HepG2 (cell line): ENCODE data around the gene C14orf119. TPM values are rescaled to one million over a fixed set of nuclear protein-coding genes. Genes with fewer than 3 reads are reported as not detected.
A peak's percentile ranks its signal among the peaks of the same experiment; 100 is the strongest.

Experiments
- ARNT2 ChIP-seq: sonication (generic); formaldehyde crosslinking; IDR thresholded peaks from 2 replicates; pipeline ENCODE4 v1.8.0; 2022; ENCODE audit warnings: mild to moderate bottlenecking, low read depth, missing genetic modification reagents, moderate library complexity
- CCAR2 ChIP-seq: fragments of 200-400 bp; formaldehyde crosslinking; optimal IDR thresholded peaks from 2 replicates; pipeline ENCODE3; 2018; ENCODE audit warnings: low read depth, mild to moderate bottlenecking, low read length, moderate library complexity
- CHD2 ChIP-seq: IDR thresholded peaks from 2 replicates; pipeline ENCODE4 v1.6.1; 2011; ENCODE audit warnings: low read depth, low read length, improper control_type of control experiment
- EEA1 ChIP-seq: sonication (generic); formaldehyde crosslinking; IDR thresholded peaks from 2 replicates; pipeline ENCODE4 v1.5.1; 2020; ENCODE audit warnings: mild to moderate bottlenecking, missing genetic modification reagents, borderline replicate concordance
- HNRNPK ChIP-seq: fragments of 200-400 bp; formaldehyde crosslinking; IDR thresholded peaks from 2 replicates; pipeline ENCODE4 v1.6.1; 2018; ENCODE audit warnings: low read length, low read depth, moderate library complexity, mild to moderate bottlenecking; ENCODE audit not compliant: poor library complexity, severe bottlenecking
- IRX3 ChIP-seq: sonication (generic); formaldehyde crosslinking; IDR thresholded peaks from 2 replicates; pipeline ENCODE4 v1.8.1; 2023; ENCODE audit warnings: mild to moderate bottlenecking, low read depth, missing genetic modification reagents, borderline replicate concordance
- KMT2A ChIP-seq: sonication (generic); formaldehyde crosslinking; IDR thresholded peaks from 2 replicates; pipeline ENCODE4 v1.4.0; 2020; ENCODE audit warnings: missing genetic modification reagents
- MIXL1 ChIP-seq: IDR thresholded peaks from 2 replicates; pipeline ENCODE4 v1.6.1; 2016
- NCOA2 ChIP-seq: sonication (generic); formaldehyde crosslinking; IDR thresholded peaks from 2 replicates; pipeline ENCODE4 v1.8.0; 2022; ENCODE audit warnings: inconsistent platforms
- POGZ ChIP-seq: sonication (generic); formaldehyde crosslinking; IDR thresholded peaks from 2 replicates; pipeline ENCODE4 v1.4.0; 2020; ENCODE audit warnings: mild to moderate bottlenecking, missing genetic modification reagents
- POLR2G ChIP-seq: fragments of 200-400 bp; formaldehyde crosslinking; IDR thresholded peaks from 2 replicates; pipeline ENCODE4 v1.6.1; 2018; ENCODE audit warnings: mild to moderate bottlenecking, low read depth, low read length, moderate library complexity
- PRMT3 ChIP-seq: sonication (generic); formaldehyde crosslinking; IDR thresholded peaks from 2 replicates; pipeline ENCODE4 v1.8.1; 2022; ENCODE audit warnings: low read depth, mild to moderate bottlenecking, moderate library complexity, missing genetic modification reagents, borderline replicate concordance
- RAD21 ChIP-seq: fragments of 450-650 bp; formaldehyde crosslinking; IDR thresholded peaks from 2 replicates; pipeline ENCODE4 v1.5.0; 2020; ENCODE audit warnings: mild to moderate bottlenecking
- REL ChIP-seq: sonication (generic); formaldehyde crosslinking; conservative IDR thresholded peaks from 2 replicates; pipeline ENCODE4 v1.8.0; 2022; ENCODE audit warnings: mild to moderate bottlenecking, missing genetic modification reagents, moderate library complexity
- SMAD9 ChIP-seq: sonication (generic); formaldehyde crosslinking; IDR thresholded peaks from 2 replicates; pipeline ENCODE4 v1.5.1; 2020; ENCODE audit warnings: mild to moderate bottlenecking, missing genetic modification reagents
- ZNF251 ChIP-seq: sonication (generic); formaldehyde crosslinking; IDR thresholded peaks from 2 replicates; pipeline ENCODE4 v1.9.0; 2021; ENCODE audit warnings: mild to moderate bottlenecking, missing genetic modification reagents
- ZNF263 ChIP-seq: sonication (generic); formaldehyde crosslinking; IDR thresholded peaks from 2 replicates; pipeline ENCODE4 v1.4.0; 2020; ENCODE audit warnings: missing genetic modification reagents
- ZNF33A ChIP-seq: sonication (generic); formaldehyde crosslinking; IDR thresholded peaks from 2 replicates; pipeline ENCODE4 v1.5.1; 2020; ENCODE audit warnings: missing genetic modification reagents, mild to moderate bottlenecking, moderate library complexity, borderline replicate concordance
- ZNF724P ChIP-seq: sonication (generic); formaldehyde crosslinking; IDR thresholded peaks from 2 replicates; pipeline ENCODE4 v1.8.0; 2022; ENCODE audit warnings: missing genetic modification reagents, borderline replicate concordance
- ZNF737 ChIP-seq: sonication (generic); formaldehyde crosslinking; IDR thresholded peaks from 2 replicates; pipeline ENCODE4 v1.5.0; 2020; ENCODE audit warnings: missing genetic modification reagents, mild to moderate bottlenecking, borderline replicate concordance
- ZNF749 ChIP-seq: sonication (generic); formaldehyde crosslinking; IDR thresholded peaks from 2 replicates; pipeline ENCODE4 v1.8.0; 2022; ENCODE audit warnings: mild to moderate bottlenecking, missing genetic modification reagents, moderate library complexity, borderline replicate concordance
- polyA plus RNA-seq, 8 experiments: library from polyadenylated mRNA; depleted of rRNA in 3 of 8; stranded (reverse) in 7 of 8; unstranded in 1 of 8; fragments of >200 nt; fragmentation: Illumina TruSeq in 4 of 8; extraction: Trizol in 4 of 8; gene quantifications; 2 replicates each; pipeline versions ENCODE4 v1.2.1 to v1.2.3, GENCODE V29; 2011 to 2016; ENCODE audit warnings: low read depth in 4 of 8, missing spikeins in 1 of 8, mixed read lengths in 1 of 8; ENCODE audit not compliant: insufficient read depth in 1 of 8
- total RNA-seq, 5 experiments: library from RNA; depleted of rRNA; stranded (reverse); fragments of >200 nt; fragmentation: Illumina TruSeq; extraction: Trizol; gene quantifications; 2 replicates each; pipeline ENCODE4 v1.2.3, GENCODE V29; 2016; ENCODE audit warnings: low read depth in 1 of 5
- TF ChIP-seq, protein P1 (sequence below): sonication (generic); formaldehyde crosslinking; conservative IDR thresholded peaks from 2 replicates; pipeline ENCODE4 v1.5.0; 2020; ENCODE audit warnings: missing genetic modification reagents
- TF ChIP-seq, protein P2 (sequence below): sonication (generic); formaldehyde crosslinking; IDR thresholded peaks from 2 replicates; pipeline ENCODE4 v1.4.0; 2020; ENCODE audit warnings: missing genetic modification reagents
- TF ChIP-seq, protein P3 (sequence below), 2 experiments: IDR thresholded peaks; 2 replicates each; pipeline ENCODE4 v1.6.1; 2011 to 2012; ENCODE audit warnings: low read length in 2 of 2, borderline replicate concordance in 1 of 2, low read depth in 1 of 2, mild to moderate bottlenecking in 1 of 2, moderate library complexity in 1 of 2

C14orf119 gene
- total and polyA plus RNA-seq, 2 of the 13 experiments (the other 11 are each of a cell fraction or from before 2014, with no cell fraction given): 117 to 206 TPM

- TF ChIP-seq CCAR2 (no peak), CHD2 (no peak), POLR2G (no peak), POGZ (CRISPR knock-in tag) (no peak), ZNF737 (CRISPR knock-in tag) (peak; percentile 71), REL (CRISPR knock-in tag) (no peak), ZNF251 (CRISPR knock-in tag) (no peak), MIXL1 (CRISPR knock-in tag) (peak; percentile 3; the same call in 1 of the 2 replicates), HNRNPK (peak; percentile 79), ZNF724P (no peak), ZNF263 (CRISPR knock-in tag) (no peak), RAD21 (CRISPR knock-in tag) (no peak), ARNT2 (CRISPR knock-in tag) (0 out of 2 replicates have a peak, but pooled peaks have one; percentile 17), SMAD9 (CRISPR knock-in tag) (no peak), IRX3 (CRISPR knock-in tag) (no peak), ZNF33A (CRISPR knock-in tag) (no peak), PRMT3 (CRISPR knock-in tag) (no peak), KMT2A (CRISPR knock-in tag) (peak; percentile 38; the same call in 1 of the 2 replicates), NCOA2 (CRISPR knock-in tag) (no peak), ZNF749 (CRISPR knock-in tag) (no peak), EEA1 (CRISPR knock-in tag) (no peak)
- TF ChIP-seq, protein P1, sequence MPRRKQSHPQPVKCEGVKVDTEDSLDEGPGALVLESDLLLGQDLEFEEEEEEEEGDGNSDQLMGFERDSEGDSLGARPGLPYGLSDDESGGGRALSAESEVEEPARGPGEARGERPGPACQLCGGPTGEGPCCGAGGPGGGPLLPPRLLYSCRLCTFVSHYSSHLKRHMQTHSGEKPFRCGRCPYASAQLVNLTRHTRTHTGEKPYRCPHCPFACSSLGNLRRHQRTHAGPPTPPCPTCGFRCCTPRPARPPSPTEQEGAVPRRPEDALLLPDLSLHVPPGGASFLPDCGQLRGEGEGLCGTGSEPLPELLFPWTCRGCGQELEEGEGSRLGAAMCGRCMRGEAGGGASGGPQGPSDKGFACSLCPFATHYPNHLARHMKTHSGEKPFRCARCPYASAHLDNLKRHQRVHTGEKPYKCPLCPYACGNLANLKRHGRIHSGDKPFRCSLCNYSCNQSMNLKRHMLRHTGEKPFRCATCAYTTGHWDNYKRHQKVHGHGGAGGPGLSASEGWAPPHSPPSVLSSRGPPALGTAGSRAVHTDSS (CRISPR knock-in tag): 0 out of 2 replicates have a peak, but pooled peaks have one; percentile 21
- TF ChIP-seq, protein P2, sequence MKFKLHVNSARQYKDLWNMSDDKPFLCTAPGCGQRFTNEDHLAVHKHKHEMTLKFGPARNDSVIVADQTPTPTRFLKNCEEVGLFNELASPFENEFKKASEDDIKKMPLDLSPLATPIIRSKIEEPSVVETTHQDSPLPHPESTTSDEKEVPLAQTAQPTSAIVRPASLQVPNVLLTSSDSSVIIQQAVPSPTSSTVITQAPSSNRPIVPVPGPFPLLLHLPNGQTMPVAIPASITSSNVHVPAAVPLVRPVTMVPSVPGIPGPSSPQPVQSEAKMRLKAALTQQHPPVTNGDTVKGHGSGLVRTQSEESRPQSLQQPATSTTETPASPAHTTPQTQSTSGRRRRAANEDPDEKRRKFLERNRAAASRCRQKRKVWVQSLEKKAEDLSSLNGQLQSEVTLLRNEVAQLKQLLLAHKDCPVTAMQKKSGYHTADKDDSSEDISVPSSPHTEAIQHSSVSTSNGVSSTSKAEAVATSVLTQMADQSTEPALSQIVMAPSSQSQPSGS (CRISPR knock-in tag): no peak
- TF ChIP-seq, protein P3, sequence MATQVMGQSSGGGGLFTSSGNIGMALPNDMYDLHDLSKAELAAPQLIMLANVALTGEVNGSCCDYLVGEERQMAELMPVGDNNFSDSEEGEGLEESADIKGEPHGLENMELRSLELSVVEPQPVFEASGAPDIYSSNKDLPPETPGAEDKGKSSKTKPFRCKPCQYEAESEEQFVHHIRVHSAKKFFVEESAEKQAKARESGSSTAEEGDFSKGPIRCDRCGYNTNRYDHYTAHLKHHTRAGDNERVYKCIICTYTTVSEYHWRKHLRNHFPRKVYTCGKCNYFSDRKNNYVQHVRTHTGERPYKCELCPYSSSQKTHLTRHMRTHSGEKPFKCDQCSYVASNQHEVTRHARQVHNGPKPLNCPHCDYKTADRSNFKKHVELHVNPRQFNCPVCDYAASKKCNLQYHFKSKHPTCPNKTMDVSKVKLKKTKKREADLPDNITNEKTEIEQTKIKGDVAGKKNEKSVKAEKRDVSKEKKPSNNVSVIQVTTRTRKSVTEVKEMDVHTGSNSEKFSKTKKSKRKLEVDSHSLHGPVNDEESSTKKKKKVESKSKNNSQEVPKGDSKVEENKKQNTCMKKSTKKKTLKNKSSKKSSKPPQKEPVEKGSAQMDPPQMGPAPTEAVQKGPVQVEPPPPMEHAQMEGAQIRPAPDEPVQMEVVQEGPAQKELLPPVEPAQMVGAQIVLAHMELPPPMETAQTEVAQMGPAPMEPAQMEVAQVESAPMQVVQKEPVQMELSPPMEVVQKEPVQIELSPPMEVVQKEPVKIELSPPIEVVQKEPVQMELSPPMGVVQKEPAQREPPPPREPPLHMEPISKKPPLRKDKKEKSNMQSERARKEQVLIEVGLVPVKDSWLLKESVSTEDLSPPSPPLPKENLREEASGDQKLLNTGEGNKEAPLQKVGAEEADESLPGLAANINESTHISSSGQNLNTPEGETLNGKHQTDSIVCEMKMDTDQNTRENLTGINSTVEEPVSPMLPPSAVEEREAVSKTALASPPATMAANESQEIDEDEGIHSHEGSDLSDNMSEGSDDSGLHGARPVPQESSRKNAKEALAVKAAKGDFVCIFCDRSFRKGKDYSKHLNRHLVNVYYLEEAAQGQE (IDR thresholded peaks at IDR 0.05; ENCODE audit: borderline replicate concordance in 1 of 2, low read depth in 1 of 2, low read length in 2 of 2): 0 out of 4 replicates have a peak, but pooled peaks of 1 of the 2 experiments have one; percentile 7
These were observed 9.5 kb downstream of the C14orf119 start, which contains the start of gene CIROP (continued) for GRCh38 chr14:23104591-23105347.
